Brain microvascular endothelial cell (primary cell): ENCODE results near the gene KAT2B.
A peak's percentile ranks its signal among the peaks of the same experiment; 100 is the strongest.

Experiments used
- DNase-seq: peaks from one replicate; pipeline ENCODE4 v3.0.0-alpha.2; 2020
- H3K27ac ChIP-seq: fragments of 250-450 bp; sonication (Bioruptor Pico); 2 replicates; pipeline ENCODE4 v1.5.1; 2020; ENCODE audit warnings: mild to moderate bottlenecking, moderate library complexity
- H3K27me3 ChIP-seq: fragments of 250-450 bp; sonication (Bioruptor Pico); replicated peaks from 2 replicates; pipeline ENCODE4 v1.5.1; 2020; ENCODE audit warnings: mild to moderate bottlenecking
- H3K36me3 ChIP-seq: fragments of 250-450 bp; sonication (Bioruptor Pico); replicated peaks from 2 replicates; pipeline ENCODE4 v1.5.1; 2020; ENCODE audit warnings: mild to moderate bottlenecking
- H3K4me3 ChIP-seq: 2 replicates; pipeline ENCODE4 v1.5.1; 2011; ENCODE audit warnings: low read depth, mild to moderate bottlenecking, control low read depth, low read length, moderate library complexity
- in situ Hi-C: cut with HindIII; loops from 2 replicates; pipeline ENCODE4 v1.10.0; 2017; ENCODE audit warnings: low sequenced_read_pairs, low pct_ligation_motif_present
- TF ChIP-seq, protein P1 (sequence below): IDR thresholded peaks from 2 replicates; pipeline ENCODE4 v1.5.1; 2011; ENCODE audit warnings: low read depth, mild to moderate bottlenecking, moderate library complexity, low read length, control low read depth, inconsistent platforms; ENCODE audit errors: missing control alignments

Gene KAT2B

DNA sequence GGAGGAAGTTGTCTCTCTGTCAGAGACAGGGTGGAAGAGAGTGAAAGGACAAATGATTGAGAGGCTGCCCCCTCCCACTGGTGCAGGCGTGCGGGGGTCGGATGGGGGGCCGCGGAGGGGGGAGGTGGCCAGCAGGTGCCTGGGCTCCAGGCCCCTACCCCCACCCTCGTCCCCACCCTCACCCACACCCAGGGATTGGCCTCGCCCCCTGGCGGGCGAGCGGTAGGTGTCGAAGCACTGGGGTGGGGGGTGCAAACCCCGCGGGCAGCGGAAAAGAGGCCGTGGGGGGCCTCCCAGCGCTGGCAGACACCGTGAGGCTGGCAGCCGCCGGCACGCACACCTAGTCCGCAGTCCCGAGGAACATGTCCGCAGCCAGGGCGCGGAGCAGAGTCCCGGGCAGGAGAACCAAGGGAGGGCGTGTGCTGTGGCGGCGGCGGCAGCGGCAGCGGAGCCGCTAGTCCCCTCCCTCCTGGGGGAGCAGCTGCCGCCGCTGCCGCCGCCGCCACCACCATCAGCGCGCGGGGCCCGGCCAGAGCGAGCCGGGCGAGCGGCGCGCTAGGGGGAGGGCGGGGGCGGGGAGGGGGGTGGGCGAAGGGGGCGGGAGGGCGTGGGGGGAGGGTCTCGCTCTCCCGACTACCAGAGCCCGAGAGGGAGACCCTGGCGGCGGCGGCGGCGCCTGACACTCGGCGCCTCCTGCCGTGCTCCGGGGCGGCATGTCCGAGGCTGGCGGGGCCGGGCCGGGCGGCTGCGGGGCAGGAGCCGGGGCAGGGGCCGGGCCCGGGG, at the start of gene KAT2B:
TSS of gene KAT2B (plus strand) at position 682 of the 783 bp plus-strand sequence. CDS start at position 714, 32 bp downstream.
- H3K4me3 ChIP-seq, result peak within 1 kb of the TSS; percentile 77
- no peak within 1 kb of the TSS for H3K27ac ChIP-seq
- peak; percentile 36 for DNase-seq
- no peaks in the 10 kb centered on the region for H3K36me3 ChIP-seq
- in situ Hi-C loops, result no loop called here
- H3K27me3 ChIP-seq, result no peaks in the 10 kb centered on the region
- TF ChIP-seq, protein P1, sequence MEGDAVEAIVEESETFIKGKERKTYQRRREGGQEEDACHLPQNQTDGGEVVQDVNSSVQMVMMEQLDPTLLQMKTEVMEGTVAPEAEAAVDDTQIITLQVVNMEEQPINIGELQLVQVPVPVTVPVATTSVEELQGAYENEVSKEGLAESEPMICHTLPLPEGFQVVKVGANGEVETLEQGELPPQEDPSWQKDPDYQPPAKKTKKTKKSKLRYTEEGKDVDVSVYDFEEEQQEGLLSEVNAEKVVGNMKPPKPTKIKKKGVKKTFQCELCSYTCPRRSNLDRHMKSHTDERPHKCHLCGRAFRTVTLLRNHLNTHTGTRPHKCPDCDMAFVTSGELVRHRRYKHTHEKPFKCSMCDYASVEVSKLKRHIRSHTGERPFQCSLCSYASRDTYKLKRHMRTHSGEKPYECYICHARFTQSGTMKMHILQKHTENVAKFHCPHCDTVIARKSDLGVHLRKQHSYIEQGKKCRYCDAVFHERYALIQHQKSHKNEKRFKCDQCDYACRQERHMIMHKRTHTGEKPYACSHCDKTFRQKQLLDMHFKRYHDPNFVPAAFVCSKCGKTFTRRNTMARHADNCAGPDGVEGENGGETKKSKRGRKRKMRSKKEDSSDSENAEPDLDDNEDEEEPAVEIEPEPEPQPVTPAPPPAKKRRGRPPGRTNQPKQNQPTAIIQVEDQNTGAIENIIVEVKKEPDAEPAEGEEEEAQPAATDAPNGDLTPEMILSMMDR, result peak; percentile 73

DNA sequence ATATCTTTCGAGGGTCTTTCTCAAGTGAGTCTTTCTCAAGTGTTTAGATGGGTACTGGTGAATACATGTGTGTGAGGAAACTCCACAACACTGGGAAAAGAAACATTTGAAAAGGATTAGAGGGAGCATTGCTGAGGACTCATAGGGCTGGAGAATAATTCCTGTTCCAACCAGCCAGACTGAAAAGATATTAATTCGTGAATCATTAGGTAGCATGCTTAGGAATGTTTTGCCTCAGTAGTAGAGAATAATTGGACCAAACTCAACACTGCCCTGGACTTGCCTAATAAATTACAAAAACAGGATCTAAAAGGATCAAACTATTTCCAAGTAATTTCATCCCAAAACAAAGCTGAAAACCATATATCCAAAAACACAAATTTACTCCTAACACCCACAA, 45.5 kb upstream of the KAT2B start:
- Histone ChIP-seq H3K4me3 (no peak overlapping the region), H3K36me3 (no peaks in the 10 kb centered on the region), H3K27ac (no peak overlapping the region), H3K27me3 (no peaks in the 10 kb centered on the region)
- peak; percentile 2 for DNase-seq
- TF ChIP-seq, protein P1, result no peak
- in situ Hi-C loops, result no loop called here

DNA sequence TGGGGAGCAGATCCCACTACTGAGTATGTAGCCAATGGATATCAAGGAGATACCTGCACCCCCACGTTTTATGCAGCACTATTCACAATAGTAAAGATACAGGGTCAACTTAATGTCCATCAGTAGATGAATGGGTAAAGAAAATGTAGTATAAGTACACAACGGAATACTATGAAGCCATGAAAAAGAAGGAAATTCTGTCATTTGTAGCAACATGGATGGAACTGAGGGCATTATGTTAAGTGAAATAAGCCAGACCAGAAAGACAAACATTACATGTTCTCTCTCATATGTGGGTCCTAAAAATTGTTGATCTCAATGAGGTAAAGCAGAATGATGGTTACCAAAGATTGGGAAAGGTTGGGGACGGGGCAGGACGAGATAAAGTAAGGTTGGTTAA, 42.7 kb upstream of the KAT2B start:
- H3K27me3 ChIP-seq, result no peaks in the 10 kb centered on the region

DNA sequence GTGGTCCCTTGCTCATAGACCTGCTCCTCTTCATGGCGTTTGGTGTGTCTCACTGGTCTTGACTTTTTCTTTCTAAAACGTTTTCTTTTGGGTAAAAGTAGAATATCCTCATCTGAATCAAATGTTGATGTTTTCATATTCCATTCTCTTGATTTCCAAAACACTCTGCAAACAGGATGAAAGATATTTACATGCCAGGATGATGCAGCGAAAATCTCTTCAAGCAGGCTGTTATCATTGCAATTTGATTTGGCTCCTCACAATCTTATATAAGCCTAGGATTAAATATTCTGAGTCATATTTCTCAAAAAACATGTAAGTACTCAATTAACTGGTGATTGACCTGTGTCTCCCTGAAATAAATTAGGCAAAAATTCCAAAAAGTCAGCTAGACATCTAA, 38.3 kb upstream of the KAT2B start:
- Histone ChIP-seq H3K27ac (no peak overlapping the region), H3K36me3 (no peaks in the 10 kb centered on the region), H3K27me3 (no peaks in the 10 kb centered on the region), H3K4me3 (no peak overlapping the region)
- TF ChIP-seq, protein P1, result no peak
- DNase-seq, result no peak
- in situ Hi-C loops, result no loop called here

More for the DNA sequence above, 42.7 kb upstream of the KAT2B start:
- no peaks in the 10 kb centered on the region for H3K36me3 ChIP-seq
- H3K27ac ChIP-seq, result no peak overlapping the region
- no peak overlapping the region for H3K4me3 ChIP-seq
- no peak for DNase-seq
- in situ Hi-C loops, result no loop called here
- TF ChIP-seq, protein P1, result no peak

DNA sequence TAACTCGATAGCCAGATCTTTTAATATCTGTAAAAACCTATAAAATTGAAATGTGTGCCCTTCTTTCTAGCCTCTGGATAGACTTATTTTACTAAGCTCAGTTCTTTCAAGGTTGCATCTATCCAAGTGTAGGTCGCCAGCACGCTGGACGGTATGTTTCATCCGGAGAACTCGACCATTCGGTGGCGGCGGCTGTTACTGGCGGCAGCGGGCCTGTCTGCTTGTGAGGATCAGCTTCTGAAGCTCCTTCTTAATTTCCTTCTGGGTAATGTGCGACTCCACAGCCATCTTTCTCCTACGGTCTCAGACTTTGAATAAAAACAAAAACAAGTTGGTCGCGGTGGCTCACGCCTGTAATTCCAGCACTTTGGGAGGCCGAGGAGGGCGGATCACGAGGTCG, 32.3 kb upstream of the KAT2B start:
- no peak for DNase-seq
- no peak overlapping the region for H3K4me3 ChIP-seq
- in situ Hi-C loops, result no loop called here
- TF ChIP-seq, protein P1, result no peak
- no peaks in the 10 kb centered on the region for H3K36me3 ChIP-seq
- no peak overlapping the region for H3K27ac ChIP-seq
- H3K27me3 ChIP-seq, result no peaks in the 10 kb centered on the region

DNA sequence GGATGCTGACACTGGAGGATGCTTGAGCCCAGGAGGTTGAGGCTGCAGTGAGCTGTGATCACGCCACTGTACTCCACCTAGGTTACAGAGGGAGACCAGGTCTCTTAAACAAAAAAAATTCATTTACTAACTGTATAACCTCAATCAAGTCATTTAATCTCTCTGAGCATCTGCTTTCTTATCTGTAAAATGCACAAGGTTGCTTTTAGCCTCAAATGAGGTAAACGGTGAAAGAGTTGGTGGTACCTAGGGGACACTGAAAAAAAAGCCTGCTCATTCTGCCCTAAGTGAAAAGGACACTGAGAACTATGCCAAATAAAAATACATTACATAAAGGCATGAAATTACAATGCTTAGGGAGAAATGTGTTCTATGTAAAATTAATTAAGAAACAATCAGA, 31.6 kb upstream of the KAT2B start:
- TF ChIP-seq, protein P1, result no peak
- in situ Hi-C loops, result no loop called here
- Histone ChIP-seq H3K27me3 (no peaks in the 10 kb centered on the region), H3K27ac (no peak overlapping the region), H3K36me3 (no peaks in the 10 kb centered on the region), H3K4me3 (no peak overlapping the region)
- no peak for DNase-seq
